GM12875 (cell line): Measurements from ENCODE around the gene ZCCHC12.

Experiments used
- H3K4me3 ChIP-seq: one replicate; pipeline ENCODE4 v1.5.1; 2011; ENCODE audit warnings: low read depth, low read length, control low read depth
- CTCF ChIP-seq: IDR thresholded peaks from 2 replicates; pipeline ENCODE4 v1.5.1; 2011; ENCODE audit warnings: low read depth, mild to moderate bottlenecking, control low read depth, inconsistent platforms, low read length, moderate library complexity, borderline replicate concordance; ENCODE audit not compliant: insufficient read depth

The ZCCHC12 gene

GRCh38 chrX:118823263-118824172 lies at the start of gene ZCCHC12:
Gene ZCCHC12, plus strand, starts transcription at chrX:118823824. Its CDS starts 1,421 bp downstream, at chrX:118825245.
- TF ChIP-seq CTCF, result no peak

GRCh38 chrX:118779581-118779980 lies 44.0 kb upstream of the ZCCHC12 start:
- H3K4me3 ChIP-seq, result no peak overlapping the region
- no peak for TF ChIP-seq CTCF

More at GRCh38 chrX:118823263-118824172, at the start of gene ZCCHC12:
- no peak within 1 kb of the TSS for H3K4me3 ChIP-seq

- TF ChIP-seq CTCF, result no peak
- H3K4me3 ChIP-seq, result no peak overlapping the region
Observed at GRCh38 chrX:118780509-118780908, 43.1 kb upstream of the ZCCHC12 start.

GRCh38 chrX:118780911-118781310 lies 42.7 kb upstream of the ZCCHC12 start:
- TF ChIP-seq CTCF, result no peak
- H3K4me3 ChIP-seq, result no peak overlapping the region

GRCh38 chrX:118795528-118796280 lies 27.9 kb upstream of the ZCCHC12 start:
- no peak for TF ChIP-seq CTCF

GRCh38 chrX:118802857-118803256 lies 20.8 kb upstream of the ZCCHC12 start:
- TF ChIP-seq CTCF, result no peak
- H3K4me3 ChIP-seq, result no peak overlapping the region

More at GRCh38 chrX:118795528-118796280, 27.9 kb upstream of the ZCCHC12 start:
- no peak overlapping the region for H3K4me3 ChIP-seq
